Cardiac fibroblast (primary cell): Measurements from ENCODE around the gene GRIN2D.

Experiments used
- DNase-seq, 2 donors: peaks; one replicate each; pipeline versions ENCODE4 v3.0.0 to v3.0.0-alpha.2; 2010; ENCODE audit warnings: low read depth in 2 of 2
- H3K4me3 ChIP-seq, 2 donors: replicated peaks in 1 of 2; 1 replicate in 1 of 2; 2 replicates in 1 of 2; pipeline ENCODE4 v1.5.1; 2011; ENCODE audit warnings: low read depth in 2 of 2, low read length in 2 of 2, mild to moderate bottlenecking in 2 of 2, moderate library complexity in 1 of 2
- TF ChIP-seq, protein P1 (sequence below): IDR thresholded peaks from one replicate; pipeline ENCODE4 v1.5.1; 2011; ENCODE audit warnings: low read depth, mild to moderate bottlenecking, low read length, inconsistent platforms

The GRIN2D gene

GRCh38 chr19:48393559-48394330, at the start of gene GRIN2D:
GRIN2D (plus strand) TSS chr19:48393668; CDS start chr19:48398393, 4,725 bp downstream.
- peak; percentile 29 to 53 for DNase-seq
- peak within 1 kb of the TSS; percentile 19 to 28 for H3K4me3 ChIP-seq
- TF ChIP-seq, protein P1, sequence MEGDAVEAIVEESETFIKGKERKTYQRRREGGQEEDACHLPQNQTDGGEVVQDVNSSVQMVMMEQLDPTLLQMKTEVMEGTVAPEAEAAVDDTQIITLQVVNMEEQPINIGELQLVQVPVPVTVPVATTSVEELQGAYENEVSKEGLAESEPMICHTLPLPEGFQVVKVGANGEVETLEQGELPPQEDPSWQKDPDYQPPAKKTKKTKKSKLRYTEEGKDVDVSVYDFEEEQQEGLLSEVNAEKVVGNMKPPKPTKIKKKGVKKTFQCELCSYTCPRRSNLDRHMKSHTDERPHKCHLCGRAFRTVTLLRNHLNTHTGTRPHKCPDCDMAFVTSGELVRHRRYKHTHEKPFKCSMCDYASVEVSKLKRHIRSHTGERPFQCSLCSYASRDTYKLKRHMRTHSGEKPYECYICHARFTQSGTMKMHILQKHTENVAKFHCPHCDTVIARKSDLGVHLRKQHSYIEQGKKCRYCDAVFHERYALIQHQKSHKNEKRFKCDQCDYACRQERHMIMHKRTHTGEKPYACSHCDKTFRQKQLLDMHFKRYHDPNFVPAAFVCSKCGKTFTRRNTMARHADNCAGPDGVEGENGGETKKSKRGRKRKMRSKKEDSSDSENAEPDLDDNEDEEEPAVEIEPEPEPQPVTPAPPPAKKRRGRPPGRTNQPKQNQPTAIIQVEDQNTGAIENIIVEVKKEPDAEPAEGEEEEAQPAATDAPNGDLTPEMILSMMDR = no peak

- H3K4me3 ChIP-seq = no peak overlapping the region
- DNase-seq = no peak
- TF ChIP-seq, protein P1 = no peak
These were observed 48.6 kb upstream of the GRIN2D start for GRCh38 chr19:48344892-48345291.

DNA sequence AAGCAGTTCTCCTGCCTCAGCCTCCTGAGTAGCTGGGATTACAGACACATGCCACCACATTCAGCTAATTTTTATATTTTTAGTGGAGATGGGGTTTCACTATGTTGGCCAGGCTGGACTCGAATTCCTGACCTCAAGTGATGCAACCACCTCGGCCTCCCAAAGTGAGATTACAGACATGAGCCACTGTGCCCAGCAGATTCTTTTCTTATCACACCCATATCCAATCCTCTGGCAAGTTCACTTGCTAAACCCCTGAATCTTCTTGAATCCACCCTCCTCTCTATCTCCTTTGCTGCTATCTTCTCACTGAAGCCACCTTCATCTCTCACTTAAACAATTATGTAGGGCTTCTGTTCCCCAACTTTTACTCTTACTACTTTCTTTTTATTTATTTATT, 47.3 kb upstream of the GRIN2D start:
- no peak overlapping the region for H3K4me3 ChIP-seq
- TF ChIP-seq, protein P1 = no peak
- peak in 1 of 2 donors; percentile 34 for DNase-seq

DNA sequence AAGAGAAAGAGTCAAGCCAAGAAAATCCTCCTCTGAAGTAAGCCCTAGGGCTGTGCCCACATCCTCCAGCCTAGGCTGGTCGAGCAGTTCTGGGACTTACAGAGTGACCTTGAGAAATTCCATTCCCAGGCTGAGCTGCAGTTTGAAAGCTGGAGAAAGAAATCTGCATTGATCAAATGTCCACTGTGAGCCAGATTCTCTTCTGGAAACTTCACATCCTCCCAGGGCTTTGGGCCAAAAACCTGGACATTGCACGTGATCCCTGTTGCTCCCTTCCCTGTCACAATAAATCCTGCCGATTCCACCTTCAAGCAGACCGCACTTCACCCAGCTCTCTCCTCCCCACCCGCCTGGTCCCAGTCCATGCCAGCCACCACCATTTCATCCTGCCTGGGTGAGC, 45.4 kb upstream of the GRIN2D start:
- no peak overlapping the region for H3K4me3 ChIP-seq
- TF ChIP-seq, protein P1 = no peak
- peak in 1 of 2 donors; percentile 36 for DNase-seq

DNA sequence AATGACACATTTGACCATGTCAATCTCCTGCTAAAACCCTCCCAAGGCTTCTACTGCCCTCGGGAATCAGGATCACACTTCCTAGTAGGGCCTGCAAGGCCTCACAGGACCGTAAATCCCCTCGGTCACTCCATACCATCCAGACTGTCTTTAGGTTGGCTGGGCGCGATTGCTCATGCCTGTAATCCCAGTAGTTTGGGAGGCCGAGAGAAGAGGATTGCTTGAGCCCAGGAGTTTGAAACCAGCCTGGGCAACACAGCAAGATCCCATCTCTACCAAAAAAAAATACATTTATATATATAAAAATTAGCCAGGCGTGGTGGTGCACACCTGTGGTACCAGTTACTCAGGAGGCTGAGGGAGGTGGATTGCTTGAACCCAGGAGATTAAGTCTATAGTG, 44.7 kb upstream of the GRIN2D start:
- TF ChIP-seq, protein P1 = no peak
- DNase-seq = no peak
- H3K4me3 ChIP-seq = no peak overlapping the region

GRCh38 chr19:48350856-48351255, 42.6 kb upstream of the GRIN2D start:
- H3K4me3 ChIP-seq = no peak overlapping the region
- no peak for DNase-seq
- TF ChIP-seq, protein P1 = no peak
